KMS-11 (cell line): Measurements from ENCODE around the gene GAB2.

Source experiments
- H2AFZ ChIP-seq: fragments of 200-600 bp; sonication (generic); 2 replicates; pipeline ENCODE4 v1.6.1; 2016; ENCODE audit warnings: antibody characterized with exemption, mixed run types, low read depth
- H3K27ac ChIP-seq: fragments of 200-600 bp; sonication (generic); 2 replicates; pipeline ENCODE4 v1.6.1; 2016; ENCODE audit warnings: mild to moderate bottlenecking, mixed run types
- H3K27me3 ChIP-seq: fragments of 200-600 bp; sonication (generic); 2 replicates; pipeline ENCODE4 v1.6.1; 2017; ENCODE audit warnings: mild to moderate bottlenecking, low read depth, mixed run types, moderate library complexity; ENCODE audit not compliant: insufficient read depth
- H3K36me3 ChIP-seq: fragments of 200-600 bp; sonication (generic); 2 replicates; pipeline ENCODE4 v1.6.1; 2017; ENCODE audit warnings: mild to moderate bottlenecking, mixed run types; ENCODE audit not compliant: insufficient read depth
- H3K4me1 ChIP-seq: fragments of 200-600 bp; sonication (generic); 2 replicates; pipeline ENCODE4 v1.6.1; 2016; ENCODE audit warnings: mild to moderate bottlenecking, low read depth, mixed run types; ENCODE audit not compliant: poor library complexity, severe bottlenecking
- H3K4me2 ChIP-seq: fragments of 200-600 bp; sonication (generic); 2 replicates; pipeline ENCODE4 v1.7.0; 2016; ENCODE audit warnings: mild to moderate bottlenecking, mixed run types
- H3K4me3 ChIP-seq: fragments of 200-600 bp; sonication (generic); IDR thresholded peaks from 2 replicates; pipeline ENCODE4 v1.6.1; 2017; ENCODE audit warnings: low read depth, low read length, mixed read lengths; ENCODE audit not compliant: insufficient read depth
- H3K79me2 ChIP-seq: fragments of 200-600 bp; sonication (generic); 2 replicates; pipeline ENCODE4 v1.6.1; 2016; ENCODE audit warnings: low read depth, mixed run types; ENCODE audit not compliant: insufficient read depth
- H3K9ac ChIP-seq: fragments of 200-600 bp; sonication (generic); 2 replicates; pipeline ENCODE4 v1.6.1; 2016; ENCODE audit warnings: mild to moderate bottlenecking, mixed run types
- H4K20me1 ChIP-seq: fragments of 200-600 bp; sonication (generic); 2 replicates; pipeline ENCODE4 v1.6.1; 2016; ENCODE audit warnings: mild to moderate bottlenecking, mixed run types; ENCODE audit not compliant: insufficient read depth
- CTCF ChIP-seq: fragments of 200-600 bp; sonication (generic); conservative IDR thresholded peaks from 2 replicates; pipeline ENCODE4 v1.6.1; 2017; ENCODE audit warnings: low read depth, mild to moderate bottlenecking, antibody characterized with exemption, low read length, moderate library complexity, mixed read lengths

The GAB2 gene

GRCh38 chr11:78199653-78200015, 218.0 kb downstream of the GAB2 start:
- no peak overlapping the region for H3K27ac ChIP-seq
- H2AFZ ChIP-seq, result no peak overlapping the region
- no peak overlapping the region for H3K9ac ChIP-seq
- no peaks in the 10 kb centered on the region for H3K36me3 ChIP-seq
- no peaks in the 10 kb centered on the region for H3K4me1 ChIP-seq
- H3K27me3 ChIP-seq, result no peaks in the 10 kb centered on the region
- TF ChIP-seq CTCF, result no peak
- H3K79me2 ChIP-seq, result no peaks in the 10 kb centered on the region
- H3K4me3 ChIP-seq, result no peak overlapping the region
- H3K4me2 ChIP-seq, result no peak overlapping the region
- no peaks in the 10 kb centered on the region for H4K20me1 ChIP-seq

GRCh38 chr11:78199015-78199652, 218.5 kb downstream of the GAB2 start:
- no peaks in the 10 kb centered on the region for H3K4me1 ChIP-seq
- H3K4me2 ChIP-seq, result no peak overlapping the region
- H3K27ac ChIP-seq, result no peak overlapping the region
- no peaks in the 10 kb centered on the region for H3K79me2 ChIP-seq
- no peaks in the 10 kb centered on the region for H3K36me3 ChIP-seq
- no peak overlapping the region for H3K9ac ChIP-seq
- H4K20me1 ChIP-seq, result no peaks in the 10 kb centered on the region
- no peak overlapping the region for H3K4me3 ChIP-seq
- no peak for TF ChIP-seq CTCF
- H3K27me3 ChIP-seq, result no peaks in the 10 kb centered on the region
- H2AFZ ChIP-seq, result no peak overlapping the region

DNA sequence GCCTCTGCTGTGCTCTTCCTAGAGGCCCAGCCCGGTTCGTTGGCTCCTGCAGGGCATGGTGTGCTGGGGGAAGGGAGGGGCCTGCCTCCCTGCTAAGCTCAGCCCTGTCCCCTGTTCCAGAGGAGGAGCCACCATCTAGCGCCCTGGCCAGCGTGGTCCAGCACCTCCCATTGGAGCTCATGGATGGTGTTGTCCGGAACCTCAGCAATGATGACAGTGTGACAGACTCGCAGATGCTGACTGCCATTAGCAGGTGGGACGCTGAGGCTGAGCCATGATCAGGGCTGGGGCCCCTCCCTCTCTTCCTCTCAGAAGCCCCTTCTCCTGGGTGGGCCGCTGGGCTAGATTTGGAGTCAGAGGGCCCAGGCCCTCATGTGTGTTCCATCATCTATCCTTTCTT, 219.8 kb downstream of the GAB2 start:
- no peaks in the 10 kb centered on the region for H4K20me1 ChIP-seq
- no peak for TF ChIP-seq CTCF
- no peaks in the 10 kb centered on the region for H3K4me1 ChIP-seq
- H3K9ac ChIP-seq, result no peak overlapping the region
- H3K79me2 ChIP-seq, result no peaks in the 10 kb centered on the region
- H3K4me2 ChIP-seq, result no peak overlapping the region
- H3K4me3 ChIP-seq, result no peak overlapping the region
- H2AFZ ChIP-seq, result no peak overlapping the region
- H3K27ac ChIP-seq, result no peak overlapping the region
- H3K36me3 ChIP-seq, result no peaks in the 10 kb centered on the region
- H3K27me3 ChIP-seq, result no peaks in the 10 kb centered on the region

DNA sequence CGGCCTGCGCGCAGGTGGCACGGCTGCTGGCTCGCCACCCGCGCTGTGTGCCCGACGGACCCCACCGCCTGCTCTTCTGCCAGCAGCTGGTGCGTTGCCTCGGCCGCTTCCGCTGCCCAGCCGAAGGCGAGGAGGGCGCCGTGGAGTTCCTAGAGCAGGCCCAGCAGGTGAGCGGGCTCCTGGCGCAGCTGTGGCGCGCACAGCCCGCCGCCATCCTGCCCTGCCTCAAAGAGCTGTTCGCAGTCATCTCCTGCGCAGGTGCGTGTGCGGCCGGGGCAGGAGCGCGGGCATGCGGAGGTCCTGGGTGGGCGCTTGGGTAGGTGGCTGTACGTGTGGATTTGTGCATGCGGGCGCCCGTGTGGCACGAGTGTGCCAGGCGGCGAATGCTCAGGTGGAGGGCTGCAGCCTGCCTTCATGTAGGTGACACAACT, 220.9 kb downstream of the GAB2 start:
- Histone ChIP-seq H4K20me1 (no peaks in the 10 kb centered on the region), H3K9ac (no peak overlapping the region), H3K27me3 (no peaks in the 10 kb centered on the region), H3K4me2 (no peak overlapping the region), H3K27ac (no peak overlapping the region), H3K4me3 (no peak overlapping the region), H3K79me2 (no peaks in the 10 kb centered on the region), H3K4me1 (no peaks in the 10 kb centered on the region), H2AFZ (no peak overlapping the region), H3K36me3 (no peaks in the 10 kb centered on the region)
- TF ChIP-seq CTCF, result no peak
